Measurements from ENCODE around the gene ZGPAT. TPM values are rescaled to one million over a fixed set of nuclear protein-coding genes. Genes with fewer than 3 reads are reported as not detected.
A peak's percentile ranks its signal among the peaks of the same experiment; 100 is the strongest.

The ZGPAT gene
- total RNA-seq, 1 donor from 2014 or later: 64.1 TPM

- ATAC-seq (no peak), DNase-seq (ENCODE audit: low spot score) (no peak)
Measured at GRCh38 chr20:63732118-63733095, 24.6 kb downstream of the ZGPAT start.

GRCh38 chr20:63733117-63733516 is 25.3 kb downstream of the ZGPAT start:
- DNase-seq (ENCODE audit: low spot score): no peak
- no peak for ATAC-seq

- DNase-seq (ENCODE audit: low spot score) (no peak), ATAC-seq (no peak)
Measured at GRCh38 chr20:63733579-63734081, 25.8 kb downstream of the ZGPAT start.

- DNase-seq (ENCODE audit: low spot score) (peak; percentile 97), ATAC-seq (peak; percentile 36)
Measured at GRCh38 chr20:63734111-63734945, 26.5 kb downstream of the ZGPAT start.

- DNase-seq (ENCODE audit: low spot score): peak; percentile 84
- peak; percentile 25 for ATAC-seq
Measured at GRCh38 chr20:63734946-63735858, 27.4 kb downstream of the ZGPAT start.

- DNase-seq (ENCODE audit: low spot score) (peak; percentile 90), ATAC-seq (peak; percentile 16)
Measured at GRCh38 chr20:63735859-63736718, 28.2 kb downstream of the ZGPAT start, which contains the start of gene LIME1. Gene LIME1, plus strand, starts transcription at chr20:63736664. Its CDS starts 886 bp downstream, at chr20:63737550.

GRCh38 chr20:63736893-63737694 is 29.3 kb downstream of the ZGPAT start:
- ATAC-seq: peak; percentile 0
- DNase-seq (ENCODE audit: low spot score): peak; percentile 67

- ATAC-seq (no peak), DNase-seq (ENCODE audit: low spot score) (no peak)
Measured at GRCh38 chr20:63737695-63737944, 29.8 kb downstream of the ZGPAT start.

- DNase-seq (ENCODE audit: low spot score): peak; percentile 96
- ATAC-seq: peak; percentile 26
Measured at GRCh38 chr20:63737945-63738686, 30.3 kb downstream of the ZGPAT start.

- DNase-seq (ENCODE audit: low spot score) (peak; percentile 78), ATAC-seq (peak; percentile 3)
Measured at GRCh38 chr20:63738687-63739129, 30.9 kb downstream of the ZGPAT start.

- peak; percentile 34 for ATAC-seq
- DNase-seq (ENCODE audit: low spot score): peak; percentile 97
Measured at GRCh38 chr20:63739130-63740069, 31.6 kb downstream of the ZGPAT start, which contains the start of gene SLC2A4RG. Gene SLC2A4RG, plus strand, starts transcription at chr20:63739776. Its CDS starts 137 bp downstream, at chr20:63739913.

- peak; percentile 79 for DNase-seq (ENCODE audit: low spot score)
- ATAC-seq: peak; percentile 5
Measured at GRCh38 chr20:63740070-63740626, 32.3 kb downstream of the ZGPAT start.

GRCh38 chr20:63740627-63741353 is 33.0 kb downstream of the ZGPAT start:
- peak; percentile 98 for DNase-seq (ENCODE audit: low spot score)
- ATAC-seq: peak; percentile 48

GRCh38 chr20:63741354-63741675 is 33.5 kb downstream of the ZGPAT start:
- DNase-seq (ENCODE audit: low spot score): no peak
- no peak for ATAC-seq

- DNase-seq (ENCODE audit: low spot score): peak; percentile 53
- ATAC-seq: no peak
Measured at GRCh38 chr20:63741676-63742380, 34.0 kb downstream of the ZGPAT start.
